ENCODE measurements around the gene AFF4. TPM values are rescaled to one million over a fixed set of nuclear protein-coding genes. Genes with fewer than 3 reads are reported as not detected.
"Not testable (repeated sequence)": the region's sequence is repeated elsewhere in the genome, so short reads cannot be mapped to it uniquely, and the experiment has no call there.

The AFF4 gene
- total and polyA plus RNA-seq, 10 of the 15 experiments (the other 5 are each of a cell fraction or from before 2014, with no cell fraction given) = 1.1 to 20.2 (median 10.4) TPM

GRCh38 chr5:132963171-132964104 lies at the start of gene AFF4 (continued):
- TF ChIP-seq SUZ12 (IDR thresholded peaks at IDR 0.05; ENCODE audit: unreplicated experiment) (no peak), PKNOX1 (IDR thresholded peaks at IDR 0.05) (peak; percentile 96), BACH1 (IDR thresholded peaks at IDR 0.05; ENCODE audit: borderline replicate concordance) (peak; percentile 74)

GRCh38 chr5:133008455-133008854 lies 45.0 kb upstream of the AFF4 start:
- intact Hi-C loops (cut with micrococcal nuclease; ENCODE audit: unreplicated experiment); H3K36me3 ChIP-seq (ENCODE audit: control insufficient read depth in 2 of 2, insufficient read depth in 2 of 2, low read length in 1 of 2); H3K4me1 ChIP-seq (ENCODE audit: control insufficient read depth, insufficient read depth, low read length); CTCF ChIA-PET; H3K9me3 ChIP-seq (replicated peaks; ENCODE audit: control insufficient read depth, insufficient read depth, low read length); H3K9ac ChIP-seq (ENCODE audit: control insufficient read depth, insufficient read depth, low read length); H3K79me2 ChIP-seq (ENCODE audit: control insufficient read depth, insufficient read depth, low read length); H3K4me2 ChIP-seq (ENCODE audit: control insufficient read depth, insufficient read depth); in situ Hi-C loops (cut with MboI); H3K4me3 ChIP-seq; BruUV-seq (replicated peaks); ATAC-seq; H2AFZ ChIP-seq (ENCODE audit: control insufficient read depth, low read depth, low read length); H4K20me1 ChIP-seq (ENCODE audit: control insufficient read depth, insufficient read depth); FAIRE-seq; H3K27ac ChIP-seq (ENCODE audit: control insufficient read depth, insufficient read depth); DNase-seq (ENCODE audit: low read depth, low spot score); H3K27me3 ChIP-seq (replicated peaks in 1 of 2; ENCODE audit: control insufficient read depth in 2 of 2, insufficient read depth in 2 of 2, low read length in 1 of 2): not testable (repeated sequence)
- RAD21 ChIA-PET (ENCODE audit: unreplicated experiment) = interaction anchor here (0.7 kb wide), 1 partner anchor 96 kb away, joined by 4 read pairs; no protein-coding TSS in a partner anchor
- WGBS (ENCODE audit: insufficient coverage, insufficient replicate concordance, low lambda C conversion rate, missing lambda C conversion rate) = 92% methylated on average over 3 of the region's 6 CpGs
- POLR2A ChIA-PET = interaction anchor here (0.6 to 0.7 kb wide), 3 partner anchors 100 to 250 kb away, joined by 3 to 8 read pairs (median 5); no protein-coding TSS in a partner anchor
- SMC1A ChIA-PET (ENCODE audit: uncharacterized antibody, unreplicated experiment) = interaction anchor here (0.6 kb wide), 1 partner anchor 17 kb away, joined by 4 read pairs; no protein-coding TSS in a partner anchor
